HG03095 (cell line): ENCODE results near the gene MPC1.
"Not testable (repeated sequence)": the region's sequence is repeated elsewhere in the genome, so short reads cannot be mapped to it uniquely, and the experiment has no call there.

ENCODE experiments used
- ATAC-seq: cut with Tn5 transposase; IDR thresholded peaks from one replicate; pipeline ENCODE4 v1.9.1; 2021; ENCODE audit warnings: moderate library complexity; ENCODE audit not compliant: unreplicated experiment

The MPC1 gene

DNA sequence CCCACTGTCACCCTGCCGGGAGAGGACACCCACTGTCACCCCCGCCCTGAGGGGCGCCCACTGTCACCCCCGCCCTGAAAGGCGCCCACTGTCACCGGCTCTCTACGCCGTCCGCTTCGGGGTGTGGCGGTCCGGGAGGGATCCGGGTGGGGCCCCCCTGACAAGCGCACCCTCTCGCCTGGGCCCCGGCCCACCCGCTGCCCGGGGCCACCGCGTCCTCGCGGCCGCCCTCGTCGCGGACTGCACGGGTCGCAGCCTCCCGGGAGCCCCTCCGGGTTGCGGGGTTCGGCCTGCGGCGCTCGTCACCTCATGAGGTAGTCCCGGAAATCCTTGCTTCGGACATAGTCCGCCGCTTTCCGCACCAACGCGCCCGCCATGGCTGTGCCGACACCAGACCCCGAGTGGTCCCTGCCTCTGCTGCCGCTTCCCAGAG lies 224 bp downstream of the MPC1 start:
- ATAC-seq = peak; percentile 4

DNA sequence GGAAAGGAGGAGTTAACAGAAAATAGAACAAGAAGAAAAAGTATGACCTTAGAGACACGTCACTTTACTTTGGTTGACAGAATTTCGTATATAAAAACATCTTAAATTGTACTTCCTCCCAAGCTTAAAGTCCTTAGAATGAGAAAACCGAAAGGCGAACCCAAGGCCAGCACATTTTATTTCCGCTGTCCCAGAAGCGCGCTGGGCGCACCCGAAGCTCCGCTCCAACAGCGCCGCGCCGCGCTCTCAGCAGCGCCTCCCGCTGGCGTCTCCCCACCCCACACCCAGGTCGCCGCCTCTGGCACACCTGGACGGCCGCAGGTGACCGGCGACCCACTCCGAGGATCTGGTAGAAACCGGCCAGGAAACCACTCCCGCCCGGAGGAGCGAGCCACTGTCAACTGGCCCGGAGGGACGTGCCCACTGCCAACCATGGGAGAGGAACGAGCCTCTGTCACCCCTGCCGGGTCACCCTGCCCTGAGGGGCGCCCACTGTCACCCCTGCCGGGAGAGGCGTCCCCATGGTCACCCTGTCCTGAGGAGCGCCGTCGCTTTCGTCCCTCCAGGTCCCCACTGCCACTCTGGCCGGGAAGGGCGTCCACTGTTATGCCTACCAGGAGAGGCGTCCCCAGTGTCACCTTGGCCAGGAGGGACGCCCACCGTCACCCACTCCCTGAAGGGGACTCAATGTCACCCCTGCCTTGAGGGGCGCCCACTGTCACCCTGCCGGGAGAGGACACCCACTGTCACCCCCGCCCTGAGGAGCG lies 824 bp downstream of the MPC1 start:
- ATAC-seq = peak; percentile 57

DNA sequence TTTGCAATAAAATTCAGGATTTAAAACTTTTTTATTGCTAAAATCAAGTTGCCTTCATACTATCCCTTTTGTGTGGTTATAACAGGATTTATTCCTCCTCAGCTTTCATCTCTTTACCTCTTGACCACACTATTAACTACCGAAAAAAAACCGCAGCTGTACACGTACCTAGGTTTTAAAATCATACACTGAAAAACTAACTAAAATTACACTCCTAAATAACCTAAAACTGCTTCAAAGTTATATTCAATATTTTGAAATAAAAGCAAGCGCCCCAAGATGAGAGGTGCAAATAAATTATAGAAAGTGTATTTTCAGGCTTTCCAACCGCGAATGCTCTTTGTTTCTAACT lies 1.4 kb downstream of the MPC1 start:
- ATAC-seq = no peak

DNA sequence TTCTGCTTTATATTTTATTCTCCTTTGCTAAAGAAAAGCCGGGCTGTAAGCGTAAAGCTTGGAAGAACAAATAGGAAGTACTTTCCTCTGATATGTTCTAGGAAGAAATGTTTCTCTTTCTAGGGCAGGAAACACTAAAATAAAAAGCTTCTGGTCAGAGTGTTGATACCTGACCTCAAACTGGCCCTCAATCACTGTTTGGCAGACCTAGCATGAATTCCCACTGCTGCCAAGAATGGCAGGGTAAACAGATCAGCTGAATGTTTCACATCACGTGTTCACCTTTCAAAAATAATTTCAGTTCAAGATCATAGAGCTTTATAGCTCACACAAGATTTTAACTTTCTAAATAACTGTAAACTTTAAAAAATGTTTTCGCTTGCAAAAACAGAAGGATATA lies 2.9 kb downstream of the MPC1 start:
- ATAC-seq = no peak

DNA sequence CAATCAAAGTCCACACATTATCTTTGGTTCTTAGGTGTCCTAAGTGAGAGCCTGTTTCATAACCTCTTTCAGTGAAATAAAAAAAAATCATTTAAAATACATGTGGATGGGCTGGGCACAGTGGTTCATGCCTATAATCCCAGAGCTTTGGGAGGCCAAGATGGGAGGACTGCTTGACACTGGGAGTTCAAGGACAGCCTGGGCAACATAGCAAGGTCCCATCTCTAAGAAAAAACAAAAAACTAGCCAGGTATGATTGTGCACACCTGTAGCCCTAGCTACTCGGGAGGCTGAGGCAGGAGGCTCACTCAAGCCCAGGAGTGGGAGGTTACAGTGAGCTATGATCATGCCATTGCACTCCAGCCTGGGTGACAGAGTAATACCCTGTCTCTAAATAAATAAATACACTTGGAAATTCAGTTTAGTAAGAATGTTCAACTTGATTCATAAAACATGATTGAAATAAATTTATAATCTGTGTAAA lies 3.6 kb downstream of the MPC1 start:
- no peak for ATAC-seq

DNA sequence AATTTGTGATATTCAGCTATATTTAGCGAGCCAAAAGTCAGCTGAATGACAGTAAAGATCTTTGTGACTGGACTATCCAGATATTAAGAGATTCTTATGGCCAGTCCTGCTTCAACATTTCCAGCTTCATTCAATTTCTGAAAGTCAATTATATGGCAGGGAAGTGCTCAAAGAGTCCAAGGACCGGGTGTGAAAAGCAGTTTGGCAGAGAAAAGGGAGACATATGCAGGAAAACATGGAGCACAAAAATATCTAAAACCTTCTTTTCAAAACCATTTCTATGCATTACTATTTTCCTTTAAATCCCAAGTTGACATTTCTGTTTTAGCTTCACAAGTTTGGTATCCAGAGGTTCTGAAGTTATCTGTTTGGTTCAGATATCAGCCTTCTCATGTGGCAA lies 5.0 kb downstream of the MPC1 start:
- ATAC-seq = no peak

DNA sequence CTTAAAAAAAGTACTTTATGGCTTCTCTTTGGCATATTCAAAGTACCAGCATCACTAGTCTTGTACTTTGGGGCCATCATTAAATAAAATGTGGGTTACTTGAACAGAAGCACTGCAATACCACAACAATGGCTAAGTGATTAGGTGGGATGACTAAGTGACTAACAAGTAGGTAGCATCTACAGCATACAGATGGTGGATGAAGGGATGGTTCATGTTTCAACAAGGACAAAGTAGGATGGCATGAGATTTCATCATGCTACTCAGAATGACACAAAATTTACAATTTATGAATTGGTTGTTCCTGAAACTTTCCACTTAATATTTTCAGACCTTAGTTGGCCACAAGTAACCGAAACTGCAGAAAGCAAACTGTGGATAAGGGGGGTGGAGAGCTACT lies 7.7 kb downstream of the MPC1 start:
- ATAC-seq = no peak

DNA sequence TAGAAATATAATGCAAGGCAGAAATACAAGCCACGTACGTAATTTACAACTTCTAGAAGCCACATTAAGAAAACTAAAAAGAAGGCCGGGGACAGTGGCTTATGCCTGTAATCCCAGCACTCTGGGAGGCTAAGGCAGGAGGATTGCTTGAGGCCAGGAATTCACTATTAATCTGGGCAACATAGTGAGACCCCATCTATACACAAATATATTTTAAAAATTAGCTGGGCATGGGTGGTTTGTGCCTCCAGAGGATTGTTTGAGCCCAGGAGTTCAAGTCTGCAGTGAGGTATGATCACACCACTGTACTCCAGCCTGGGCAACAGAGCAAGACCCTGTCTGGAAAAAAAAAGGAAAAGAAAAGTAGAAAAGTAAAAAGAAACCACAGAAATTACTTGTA lies 12.3 kb downstream of the MPC1 start:
- no peak for ATAC-seq

DNA sequence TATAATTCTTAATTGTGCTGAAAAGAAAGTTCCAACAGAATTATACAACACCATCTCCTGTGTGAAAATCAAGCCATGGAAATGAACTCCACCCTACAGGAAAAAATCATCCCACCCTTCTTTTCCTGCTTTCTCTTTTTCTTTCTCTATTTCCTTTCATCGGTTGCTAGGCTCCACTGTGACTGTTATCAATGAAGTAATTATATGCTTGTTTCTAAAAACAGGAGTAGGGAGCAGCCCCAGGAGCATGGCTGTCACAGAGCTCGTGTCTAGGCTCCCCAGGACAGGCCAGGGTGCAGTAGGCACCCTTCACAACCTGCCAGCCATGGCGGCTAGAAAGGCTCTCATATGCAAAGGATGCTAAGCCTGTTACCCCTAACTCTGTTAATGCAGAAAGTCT lies 13.0 kb downstream of the MPC1 start:
- ATAC-seq = no peak

DNA sequence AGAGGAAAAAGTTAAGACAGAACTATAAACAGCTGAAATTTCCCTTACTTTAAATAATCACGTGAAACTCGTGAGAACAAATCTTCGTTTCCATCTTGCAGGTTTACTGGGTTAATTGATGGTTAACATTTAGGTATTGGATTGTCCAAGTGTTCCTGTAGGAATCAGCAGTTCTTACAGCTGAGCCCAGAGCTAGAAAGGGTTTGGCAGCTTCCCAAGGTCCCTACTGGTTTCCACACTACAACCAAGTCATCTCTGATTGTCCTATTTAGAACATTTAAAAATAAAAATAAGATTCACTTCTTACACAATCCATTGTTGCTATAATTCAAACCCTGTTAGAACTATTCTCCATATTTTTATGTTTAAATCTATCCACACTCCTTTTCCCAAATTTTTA lies 15.8 kb downstream of the MPC1 start:
- no peak for ATAC-seq

DNA sequence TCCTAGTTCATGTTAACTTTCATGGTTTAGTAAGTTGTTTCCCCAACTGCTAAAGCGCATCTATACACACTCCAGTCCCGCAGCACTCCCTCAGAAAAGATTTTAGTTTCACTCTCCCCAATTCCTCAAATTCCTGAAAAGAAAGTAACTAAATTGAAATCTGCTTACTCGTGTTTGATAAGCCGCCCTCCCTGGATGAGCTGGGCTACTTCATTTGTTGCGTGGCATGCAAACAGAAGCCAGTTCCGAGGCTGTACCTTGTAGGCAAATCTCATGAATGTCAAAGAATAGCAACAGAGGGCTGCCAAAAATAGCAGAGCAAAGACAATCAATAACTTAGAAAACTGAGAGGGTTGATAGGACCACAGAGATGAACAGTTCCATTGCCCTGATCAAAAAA lies 16.9 kb downstream of the MPC1 start:
- no peak for ATAC-seq

DNA sequence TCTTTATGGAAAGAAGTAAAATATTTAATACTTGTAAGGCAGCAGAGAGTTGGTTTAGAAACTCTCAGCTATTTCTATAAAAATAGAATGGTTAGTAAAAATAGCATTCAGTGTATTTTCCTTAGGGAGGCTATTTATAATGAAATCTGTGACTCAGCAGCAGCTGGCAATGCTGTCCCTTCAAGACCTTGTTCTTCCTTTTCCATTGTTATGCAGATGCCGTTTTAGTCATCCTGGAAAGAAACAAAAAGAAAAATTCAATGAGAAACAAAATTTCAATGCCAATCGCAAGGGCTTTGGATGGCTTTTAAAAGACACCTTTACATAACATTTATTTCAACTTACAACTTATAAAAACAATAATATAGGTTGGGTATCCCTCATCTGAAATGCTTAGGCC lies 17.5 kb downstream of the MPC1 start:
- no peak for ATAC-seq

DNA sequence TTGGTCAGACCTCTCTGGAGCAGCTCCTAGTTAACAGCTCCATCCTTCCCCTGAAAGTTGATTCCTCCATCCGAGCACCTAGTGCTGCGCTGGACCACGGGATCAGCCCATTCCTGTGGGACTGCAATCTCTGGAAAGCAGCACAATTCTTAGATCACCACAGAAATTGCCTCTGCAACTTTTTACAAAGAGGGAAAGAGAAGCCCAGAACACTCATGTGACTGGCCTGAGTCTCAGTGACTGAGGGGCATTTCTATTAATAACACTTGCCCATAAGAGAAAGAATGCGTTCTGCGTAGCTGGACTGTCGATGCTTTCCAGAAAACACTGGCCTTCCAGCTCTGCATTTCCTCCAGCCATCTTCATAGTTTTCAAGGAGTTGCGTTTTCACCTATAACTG lies 18.3 kb downstream of the MPC1 start:
- no peak for ATAC-seq

DNA sequence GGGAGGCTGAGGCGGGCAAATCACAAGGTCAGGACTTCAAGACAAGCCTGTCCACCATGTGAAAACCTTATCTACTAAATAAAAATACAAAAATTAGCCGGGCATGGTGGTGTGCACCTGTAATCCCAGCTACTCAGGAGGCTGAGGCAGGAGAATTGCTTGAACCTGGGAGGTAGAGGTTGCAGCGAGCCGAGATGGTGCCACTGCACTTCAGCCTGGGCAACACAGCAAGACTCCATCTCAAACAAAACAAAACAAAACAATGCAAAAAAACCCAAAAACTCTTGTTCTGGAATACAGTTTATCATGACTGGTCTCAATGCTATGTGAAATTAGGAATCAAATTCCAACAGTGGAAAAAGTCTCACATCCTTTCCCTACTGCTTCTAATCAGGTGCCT lies 20.3 kb downstream of the MPC1 start:
- ATAC-seq = not testable (repeated sequence)

DNA sequence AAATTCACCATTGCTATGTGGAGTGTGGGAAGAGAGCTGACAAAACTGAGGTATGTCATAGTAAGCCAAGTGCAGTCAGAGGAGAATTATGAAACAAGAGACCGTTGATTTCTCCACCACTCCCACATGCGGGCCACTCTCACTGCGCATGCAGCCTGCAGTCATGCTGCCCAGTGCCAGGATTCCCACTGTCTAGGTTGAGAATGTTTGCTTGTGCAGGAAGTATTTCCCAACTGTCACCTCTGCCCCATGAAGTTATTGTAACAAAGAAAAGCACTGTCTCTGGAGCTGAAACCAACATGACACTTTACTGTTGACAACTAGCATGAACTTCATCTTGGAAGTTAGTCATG lies 21.7 kb downstream of the MPC1 start:
- no peak for ATAC-seq

DNA sequence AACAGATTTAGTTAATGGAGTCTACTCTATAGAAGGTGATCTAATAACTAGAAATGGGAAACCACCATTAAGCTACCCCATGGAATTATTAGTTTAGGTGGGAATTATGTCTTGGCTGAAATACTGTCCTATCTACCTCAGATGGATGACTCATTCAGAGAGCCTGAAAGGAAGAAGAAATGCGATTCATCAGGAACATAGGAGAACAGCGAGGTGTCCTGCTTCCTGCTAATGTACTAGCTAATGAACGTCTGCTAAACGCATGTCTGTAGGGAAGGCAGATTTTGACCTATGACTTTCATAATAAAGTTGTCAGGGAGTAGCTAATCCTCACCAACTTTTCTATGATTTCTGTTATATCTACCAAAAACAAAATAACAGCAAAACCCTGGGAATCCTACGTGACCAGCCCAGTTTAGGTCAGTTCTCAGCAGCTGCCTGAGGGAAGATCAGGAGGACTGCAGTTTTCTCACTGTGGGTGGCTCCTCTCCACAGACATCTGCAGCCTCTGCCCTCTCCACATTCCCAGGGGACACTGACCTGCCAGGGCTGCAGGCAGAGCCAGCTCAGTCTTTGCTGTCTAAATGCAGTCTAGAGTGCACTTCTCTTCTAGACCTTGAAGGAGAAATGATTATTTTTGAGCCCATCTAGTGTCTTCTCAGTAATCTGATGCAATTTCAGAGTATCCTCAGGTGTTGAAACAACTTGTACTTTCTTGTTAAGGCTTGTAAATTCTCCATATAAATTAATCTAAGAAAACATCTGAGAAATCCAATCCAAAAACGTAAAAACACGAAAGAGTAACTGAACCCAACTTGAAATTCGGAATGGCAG lies 22.3 kb downstream of the MPC1 start:
- ATAC-seq = no peak

DNA sequence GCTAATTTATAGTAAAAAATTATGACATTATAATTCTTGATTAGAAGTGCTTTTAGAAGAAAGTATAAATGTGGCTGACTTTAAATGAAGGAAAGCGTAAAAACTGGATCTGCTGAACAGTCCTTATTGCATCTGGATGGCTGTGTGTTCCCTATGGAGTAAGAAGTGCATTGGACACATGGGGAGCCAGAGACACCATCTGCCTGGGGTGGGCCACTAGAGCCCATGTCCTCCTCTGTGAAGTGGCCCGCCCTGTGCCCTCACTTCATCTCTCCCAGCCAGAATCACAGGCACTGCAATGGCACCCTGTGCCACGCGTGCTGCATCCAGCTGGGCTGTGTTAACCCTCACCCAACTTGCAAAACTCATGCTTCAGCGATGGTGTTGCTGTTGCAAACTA lies 27.2 kb downstream of the MPC1 start:
- ATAC-seq = no peak

DNA sequence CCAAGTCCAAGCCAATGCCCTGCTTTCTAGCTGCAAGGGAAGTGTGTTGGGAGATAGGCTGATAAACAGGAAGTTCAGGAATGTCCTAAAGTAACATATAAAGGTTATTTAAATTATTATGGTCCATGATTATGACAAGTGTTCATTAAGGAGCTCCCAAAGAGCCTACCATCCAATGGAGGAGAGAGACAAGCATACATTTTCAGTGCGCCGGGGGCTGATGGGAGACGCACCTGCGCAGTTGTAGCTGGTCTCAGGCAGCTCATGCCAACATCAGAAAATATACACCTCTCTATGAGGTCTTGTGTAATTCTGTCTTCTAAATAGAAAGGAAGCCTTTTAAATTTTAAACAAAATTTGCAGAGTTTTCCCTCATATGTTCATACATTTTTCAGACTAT lies 27.8 kb downstream of the MPC1 start:
- no peak for ATAC-seq

DNA sequence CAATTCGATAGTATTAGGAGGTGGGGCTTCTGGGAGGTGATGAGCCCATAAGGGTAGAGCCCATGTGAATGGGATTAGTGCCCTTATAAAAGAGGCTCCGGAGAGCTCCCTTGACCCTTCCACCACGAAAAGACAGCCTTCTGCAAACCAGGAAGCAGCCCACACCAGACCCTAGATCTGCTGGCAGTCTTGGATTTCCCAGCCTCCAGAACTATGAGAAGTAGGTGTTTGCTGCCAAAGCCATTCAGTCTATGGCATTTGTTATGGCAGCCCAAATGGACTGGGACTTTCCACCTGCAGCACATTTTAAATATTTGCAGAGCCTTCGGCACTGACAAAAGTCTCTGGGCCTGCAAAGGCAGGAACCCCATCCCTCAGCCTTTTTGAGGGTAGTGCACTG lies 28.6 kb downstream of the MPC1 start:
- ATAC-seq = no peak

DNA sequence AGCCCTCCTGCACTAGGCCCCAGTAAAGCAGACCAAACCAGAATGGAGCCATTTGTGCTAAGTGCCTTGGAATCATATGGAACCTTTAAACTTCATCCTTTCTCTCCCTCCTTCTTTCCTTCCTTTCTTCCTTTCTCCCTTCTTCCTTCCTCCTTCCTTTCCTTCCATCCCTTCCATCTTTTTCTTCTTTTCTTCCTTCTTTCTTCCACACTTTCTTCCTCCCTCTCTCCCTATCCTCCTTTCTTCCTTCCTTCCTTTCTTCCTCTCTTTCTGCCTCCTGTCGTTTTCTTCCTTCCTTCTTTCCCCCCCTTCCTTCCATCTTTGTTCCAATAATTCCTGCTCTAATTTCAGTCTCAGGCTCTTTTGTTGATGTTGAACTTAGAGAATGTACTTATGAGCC lies 29.2 kb downstream of the MPC1 start:
- ATAC-seq = no peak

DNA sequence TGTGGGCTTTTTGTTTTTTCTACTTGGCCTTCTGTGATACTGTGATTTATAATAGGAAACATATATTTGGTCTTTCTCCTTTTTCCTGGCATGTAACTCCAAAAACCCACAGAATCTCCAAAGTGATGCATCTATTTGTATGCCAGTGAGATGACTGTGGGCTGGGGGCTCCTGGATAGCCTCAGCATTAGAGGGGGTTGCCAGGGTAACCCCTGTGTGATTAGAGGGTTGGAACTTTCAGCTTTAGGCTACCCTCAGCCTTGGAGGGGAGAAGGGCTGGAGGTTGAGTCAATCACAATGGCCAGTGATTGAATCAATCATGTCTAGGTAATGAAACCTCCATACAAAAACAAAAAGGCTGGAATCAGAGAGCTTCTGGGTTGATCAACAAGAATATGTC lies 29.8 kb downstream of the MPC1 start:
- no peak for ATAC-seq

DNA sequence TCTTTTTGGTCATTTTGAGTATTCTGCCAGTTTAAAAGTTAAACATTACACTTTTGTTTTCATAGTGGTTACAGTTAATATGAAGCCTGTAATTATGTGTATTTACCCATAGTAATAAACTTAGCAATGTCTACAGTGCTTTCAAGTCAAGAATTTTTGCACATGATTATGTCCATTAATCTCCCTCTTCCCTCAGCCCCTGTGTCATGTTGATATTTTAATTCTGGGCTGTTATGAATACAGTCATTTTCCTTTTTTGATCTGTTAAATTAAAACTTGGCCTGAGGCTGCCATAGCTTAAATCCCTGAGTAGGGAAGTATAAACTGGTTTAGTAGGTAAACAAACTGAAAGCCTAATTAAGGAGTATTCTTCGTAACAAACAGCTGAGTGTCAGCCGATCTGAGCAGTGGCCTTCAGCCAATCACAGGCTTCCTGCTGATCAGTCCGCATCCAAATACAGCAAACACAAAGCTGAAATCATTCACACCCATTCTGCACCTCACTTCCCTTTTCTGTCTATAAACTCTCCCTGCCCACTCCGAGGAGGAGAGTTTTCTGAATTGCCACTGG lies 30.9 kb downstream of the MPC1 start:
- ATAC-seq = peak; percentile 99
